ENCODE measurements around the gene MAPK8IP1. TPM values are rescaled to one million over a fixed set of nuclear protein-coding genes. Genes with fewer than 3 reads are reported as not detected.
A peak's percentile ranks its signal among the peaks of the same experiment; 100 is the strongest.

The MAPK8IP1 gene
- total and polyA plus RNA-seq, 4 donors: 0.78 to 2.7 (median 1.4) TPM

GRCh38 chr11:45921561-45922424 lies 36.3 kb downstream of the MAPK8IP1 start:
- no peak for TF ChIP-seq NR2F2 (IDR thresholded peaks at IDR 0.05)
- TF ChIP-seq SP1 (IDR thresholded peaks at IDR 0.05): peak; percentile 22
- Histone ChIP-seq H3K4me1 (ENCODE audit: control insufficient read depth in 4 of 4, insufficient read depth in 4 of 4, low read length in 3 of 4) (peaks cover 4 to 22% (median 12%) of the 10 kb centered on the region in 4 donors), H3K4me3 (ENCODE audit: low read depth in 1 of 3, low read length in 3 of 3) (peak overlapping the region in 1 of 3 donors; percentile 51), H3K36me3 (ENCODE audit: control insufficient read depth in 4 of 4, insufficient read depth in 3 of 4, low read depth in 1 of 4, low read length in 3 of 4) (no peaks in the 10 kb centered on the region), H3K9me3 (ENCODE audit: control insufficient read depth in 4 of 4, low read length in 3 of 4) (no peaks in the 10 kb centered on the region), H3K27me3 (ENCODE audit: control insufficient read depth in 4 of 4, insufficient read depth in 4 of 4, low read length in 3 of 4) (no peaks in the 10 kb centered on the region), H3K27ac (ENCODE audit: low read depth in 1 of 2, low read length in 2 of 2) (no peak overlapping the region), H3K9ac (ENCODE audit: low read depth in 1 of 2, low read length in 2 of 2) (no peak overlapping the region)
- DNase-seq (ENCODE audit: low spot score): no peak
- 29% methylated on average over 54 of the region's 54 CpGs for WGBS

DNA sequence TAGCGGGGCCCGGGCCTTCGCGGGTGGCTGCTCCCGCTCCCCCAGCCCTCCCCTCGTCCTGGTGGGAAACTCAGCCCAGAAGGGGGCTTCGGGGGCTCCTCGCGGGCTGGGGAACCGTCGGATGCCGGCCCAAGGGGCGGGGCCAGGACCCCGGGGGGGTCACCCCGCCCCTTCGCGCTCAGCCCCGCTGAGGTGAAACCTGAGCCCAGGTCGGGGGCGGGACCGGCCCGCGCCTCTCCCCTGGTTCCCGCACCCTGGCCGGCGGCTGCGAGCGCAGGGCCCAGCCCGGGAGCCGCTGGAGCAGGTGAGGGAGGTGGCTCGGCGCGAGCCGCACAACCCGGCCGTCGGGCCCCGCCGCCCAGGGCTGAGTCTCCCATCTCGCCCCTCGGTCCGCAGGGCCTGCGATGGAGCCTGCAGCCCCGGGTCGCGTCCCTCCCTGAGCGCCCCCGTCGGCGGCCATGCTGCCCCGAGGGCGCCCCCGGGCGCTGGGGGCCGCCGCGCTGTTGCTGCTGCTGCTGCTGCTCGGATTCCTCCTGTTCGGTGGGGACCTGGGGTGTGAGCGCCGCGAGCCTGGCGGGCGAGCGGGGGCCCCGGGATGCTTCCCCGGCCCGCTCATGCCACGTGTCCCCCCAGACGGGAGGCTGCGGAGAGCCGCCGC lies 37.1 kb downstream of the MAPK8IP1 start, which contains the start of gene LARGE2:
LARGE2 (plus strand) TSS at position 232 of the 658 bp plus-strand sequence; CDS start at position 459, 227 bp downstream.
- no peaks in the 10 kb centered on the region for H3K9me3 ChIP-seq (ENCODE audit: control insufficient read depth in 4 of 4, low read length in 3 of 4)
- H3K4me3 ChIP-seq (ENCODE audit: low read depth in 1 of 3, low read length in 3 of 3): peak within 1 kb of the TSS in 1 of 3 donors; percentile 51
- DNase-seq (ENCODE audit: low spot score): no peak
- 2% methylated on average over 73 of the region's 73 CpGs for WGBS
- peaks cover 0 to 15% (median 9%) of the 10 kb centered on the region in 4 donors for H3K4me1 ChIP-seq (ENCODE audit: control insufficient read depth in 4 of 4, insufficient read depth in 4 of 4, low read length in 3 of 4)
- TF ChIP-seq SP1 (IDR thresholded peaks at IDR 0.05): no peak
- H3K36me3 ChIP-seq (ENCODE audit: control insufficient read depth in 4 of 4, insufficient read depth in 3 of 4, low read depth in 1 of 4, low read length in 3 of 4): no peaks in the 10 kb centered on the region
- H3K27me3 ChIP-seq (ENCODE audit: control insufficient read depth in 4 of 4, insufficient read depth in 4 of 4, low read length in 3 of 4): no peaks in the 10 kb centered on the region
- H3K27ac ChIP-seq (ENCODE audit: low read depth in 1 of 2, low read length in 2 of 2): no peak within 1 kb of the TSS
- H3K9ac ChIP-seq (ENCODE audit: low read depth in 1 of 2, low read length in 2 of 2): no peak within 1 kb of the TSS

DNA sequence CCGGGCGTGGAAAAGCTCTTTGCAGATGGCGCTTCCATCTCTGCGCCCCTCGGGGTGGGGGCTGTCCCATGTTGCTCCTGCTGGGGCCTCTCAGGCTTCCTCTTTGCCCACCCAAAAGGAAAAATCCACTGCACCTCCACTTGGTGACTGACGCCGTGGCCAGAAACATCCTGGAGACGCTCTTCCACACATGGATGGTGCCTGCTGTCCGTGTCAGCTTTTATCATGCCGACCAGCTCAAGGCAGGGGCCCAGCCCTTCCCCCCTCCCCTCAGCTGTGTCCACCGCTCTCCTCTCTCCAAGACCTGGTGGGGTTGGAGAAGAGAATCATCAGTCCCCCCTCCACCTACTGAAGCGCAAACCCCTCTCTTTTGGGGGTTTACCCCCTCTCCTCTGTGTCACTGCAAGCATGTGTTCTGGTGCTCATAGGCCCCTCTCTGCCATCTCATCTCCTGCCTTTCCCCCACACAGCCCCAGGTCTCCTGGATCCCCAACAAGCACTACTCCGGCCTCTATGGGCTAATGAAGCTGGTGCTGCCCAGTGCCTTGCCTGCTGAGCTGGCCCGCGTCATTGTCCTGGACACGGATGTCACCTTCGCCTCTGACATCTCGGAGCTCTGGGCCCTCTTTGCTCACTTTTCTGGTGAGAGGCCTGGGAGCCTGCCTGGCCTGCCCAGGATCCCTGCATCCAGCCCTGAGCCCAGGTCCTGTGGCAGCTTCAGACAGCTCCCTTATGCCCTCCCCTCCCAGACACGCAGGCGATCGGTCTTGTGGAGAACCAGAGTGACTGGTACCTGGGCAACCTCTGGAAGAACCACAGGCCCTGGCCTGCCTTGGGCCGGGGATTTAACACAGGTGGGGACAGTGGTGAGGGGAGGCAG lies 38.8 kb downstream of the MAPK8IP1 start:
- no peak for DNase-seq (ENCODE audit: low spot score)
- WGBS: 91% methylated on average over 22 of the region's 22 CpGs
- H3K36me3 ChIP-seq (ENCODE audit: control insufficient read depth in 4 of 4, insufficient read depth in 3 of 4, low read depth in 1 of 4, low read length in 3 of 4): no peaks in the 10 kb centered on the region
- TF ChIP-seq GABPA (IDR thresholded peaks at IDR 0.05 in 1 of 2, conservative IDR thresholded peaks at IDR 0.05 in 1 of 2) (no peak), SP1 (IDR thresholded peaks at IDR 0.05) (no peak)
- H3K9me3 ChIP-seq (ENCODE audit: control insufficient read depth in 4 of 4, low read length in 3 of 4): no peaks in the 10 kb centered on the region
- H3K4me3 ChIP-seq (ENCODE audit: low read depth in 1 of 3, low read length in 3 of 3): no peak overlapping the region
- peaks cover 0 to 12% (median 4%) of the 10 kb centered on the region in 4 donors for H3K4me1 ChIP-seq (ENCODE audit: control insufficient read depth in 4 of 4, insufficient read depth in 4 of 4, low read length in 3 of 4)
- no peak overlapping the region for H3K27ac ChIP-seq (ENCODE audit: low read depth in 1 of 2, low read length in 2 of 2)
- H3K9ac ChIP-seq (ENCODE audit: low read depth in 1 of 2, low read length in 2 of 2): no peak overlapping the region
- no peaks in the 10 kb centered on the region for H3K27me3 ChIP-seq (ENCODE audit: control insufficient read depth in 4 of 4, insufficient read depth in 4 of 4, low read length in 3 of 4)

DNA sequence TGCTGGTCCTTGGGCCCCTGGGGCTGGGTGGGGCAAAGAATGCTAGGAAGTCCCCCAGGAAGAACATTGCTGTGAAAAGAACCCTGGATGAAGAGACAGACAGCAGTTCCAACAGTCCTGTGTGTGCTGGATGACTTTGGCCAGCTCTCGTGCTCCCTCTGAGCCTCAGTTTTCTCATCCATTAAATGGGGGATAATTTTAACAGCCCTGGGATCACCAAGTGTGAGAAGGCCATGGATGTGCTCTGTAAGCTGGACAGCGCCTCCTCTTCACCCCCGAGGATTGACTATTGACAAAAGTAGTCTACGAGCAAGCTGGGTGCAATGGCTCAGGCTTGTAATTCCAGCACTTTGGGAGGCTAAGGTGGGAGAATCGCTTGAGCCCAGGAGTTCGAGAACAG lies 39.5 kb downstream of the MAPK8IP1 start:
- Histone ChIP-seq H3K27me3 (ENCODE audit: control insufficient read depth in 4 of 4, insufficient read depth in 4 of 4, low read length in 3 of 4) (no peaks in the 10 kb centered on the region), H3K4me1 (ENCODE audit: control insufficient read depth in 4 of 4, insufficient read depth in 4 of 4, low read length in 3 of 4) (peaks cover 0 to 12% (median 4%) of the 10 kb centered on the region in 4 donors)
- 95% methylated on average over 6 of the region's 6 CpGs for WGBS
- TF ChIP-seq YY1 (IDR thresholded peaks at IDR 0.05): no peak
- TF ChIP-seq, protein P1, sequence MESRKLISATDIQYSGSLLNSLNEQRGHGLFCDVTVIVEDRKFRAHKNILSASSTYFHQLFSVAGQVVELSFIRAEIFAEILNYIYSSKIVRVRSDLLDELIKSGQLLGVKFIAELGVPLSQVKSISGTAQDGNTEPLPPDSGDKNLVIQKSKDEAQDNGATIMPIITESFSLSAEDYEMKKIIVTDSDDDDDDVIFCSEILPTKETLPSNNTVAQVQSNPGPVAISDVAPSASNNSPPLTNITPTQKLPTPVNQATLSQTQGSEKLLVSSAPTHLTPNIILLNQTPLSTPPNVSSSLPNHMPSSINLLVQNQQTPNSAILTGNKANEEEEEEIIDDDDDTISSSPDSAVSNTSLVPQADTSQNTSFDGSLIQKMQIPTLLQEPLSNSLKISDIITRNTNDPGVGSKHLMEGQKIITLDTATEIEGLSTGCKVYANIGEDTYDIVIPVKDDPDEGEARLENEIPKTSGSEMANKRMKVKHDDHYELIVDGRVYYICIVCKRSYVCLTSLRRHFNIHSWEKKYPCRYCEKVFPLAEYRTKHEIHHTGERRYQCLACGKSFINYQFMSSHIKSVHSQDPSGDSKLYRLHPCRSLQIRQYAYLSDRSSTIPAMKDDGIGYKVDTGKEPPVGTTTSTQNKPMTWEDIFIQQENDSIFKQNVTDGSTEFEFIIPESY (IDR thresholded peaks at IDR 0.05): no peak
- TF ChIP-seq FOXA1 (IDR thresholded peaks at IDR 0.05): no peak
- TF ChIP-seq, protein P2, sequence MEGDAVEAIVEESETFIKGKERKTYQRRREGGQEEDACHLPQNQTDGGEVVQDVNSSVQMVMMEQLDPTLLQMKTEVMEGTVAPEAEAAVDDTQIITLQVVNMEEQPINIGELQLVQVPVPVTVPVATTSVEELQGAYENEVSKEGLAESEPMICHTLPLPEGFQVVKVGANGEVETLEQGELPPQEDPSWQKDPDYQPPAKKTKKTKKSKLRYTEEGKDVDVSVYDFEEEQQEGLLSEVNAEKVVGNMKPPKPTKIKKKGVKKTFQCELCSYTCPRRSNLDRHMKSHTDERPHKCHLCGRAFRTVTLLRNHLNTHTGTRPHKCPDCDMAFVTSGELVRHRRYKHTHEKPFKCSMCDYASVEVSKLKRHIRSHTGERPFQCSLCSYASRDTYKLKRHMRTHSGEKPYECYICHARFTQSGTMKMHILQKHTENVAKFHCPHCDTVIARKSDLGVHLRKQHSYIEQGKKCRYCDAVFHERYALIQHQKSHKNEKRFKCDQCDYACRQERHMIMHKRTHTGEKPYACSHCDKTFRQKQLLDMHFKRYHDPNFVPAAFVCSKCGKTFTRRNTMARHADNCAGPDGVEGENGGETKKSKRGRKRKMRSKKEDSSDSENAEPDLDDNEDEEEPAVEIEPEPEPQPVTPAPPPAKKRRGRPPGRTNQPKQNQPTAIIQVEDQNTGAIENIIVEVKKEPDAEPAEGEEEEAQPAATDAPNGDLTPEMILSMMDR (IDR thresholded peaks at IDR 0.05; ENCODE audit: low read depth, low read length, missing input control): no peak
- TF ChIP-seq MAX (IDR thresholded peaks at IDR 0.05): no peak
- no peak for TF ChIP-seq TAF1 (conservative IDR thresholded peaks at IDR 0.05)
- no peak for TF ChIP-seq GABPA (IDR thresholded peaks at IDR 0.05 in 1 of 2, conservative IDR thresholded peaks at IDR 0.05 in 1 of 2)
- TF ChIP-seq HNF4A (conservative IDR thresholded peaks at IDR 0.05): no peak
- TF ChIP-seq JUND (IDR thresholded peaks at IDR 0.05): no peak

More for the DNA sequence above, 39.5 kb downstream of the MAPK8IP1 start:
- Histone ChIP-seq H3K4me3 (ENCODE audit: low read depth in 1 of 3, low read length in 3 of 3) (no peak overlapping the region), H3K9me3 (ENCODE audit: control insufficient read depth in 4 of 4, low read length in 3 of 4) (no peaks in the 10 kb centered on the region), H3K27ac (ENCODE audit: low read depth in 1 of 2, low read length in 2 of 2) (no peak overlapping the region), H3K9ac (ENCODE audit: low read depth in 1 of 2, low read length in 2 of 2) (no peak overlapping the region), H3K36me3 (ENCODE audit: control insufficient read depth in 4 of 4, insufficient read depth in 3 of 4, low read depth in 1 of 4, low read length in 3 of 4) (no peaks in the 10 kb centered on the region)
- no peak for DNase-seq (ENCODE audit: low spot score)
